Raji (cell line): ENCODE measurements around the gene TNKS1BP1.

ENCODE experiments used
- POLR2A ChIP-seq: IDR thresholded peaks from 2 replicates; pipeline ENCODE4 v1.6.1; 2011; ENCODE audit warnings: low read depth, low read length, control low read depth; ENCODE audit not compliant: insufficient read depth

Gene TNKS1BP1

DNA sequence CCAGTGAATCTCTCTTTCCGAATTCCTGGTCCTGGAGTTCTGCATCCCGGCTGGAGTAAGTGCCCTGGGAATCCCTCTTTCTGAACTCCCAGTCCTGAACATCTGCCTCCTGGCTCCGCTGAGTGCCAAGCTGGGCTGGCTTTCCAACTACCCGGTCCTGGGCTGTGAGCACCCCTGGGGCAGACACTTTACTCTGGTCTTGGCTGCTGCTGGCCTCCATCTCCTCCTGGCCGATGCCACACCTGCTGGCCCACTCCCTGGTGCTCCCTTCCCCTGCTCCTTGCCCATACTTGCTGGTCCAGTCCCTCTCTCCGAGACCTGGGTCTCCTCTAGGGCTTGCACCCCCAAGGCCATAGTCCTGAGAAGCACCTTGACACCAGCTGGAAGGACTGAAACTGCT lies 14.7 kb downstream of the TNKS1BP1 start:
- TF ChIP-seq POLR2A = no peak

DNA sequence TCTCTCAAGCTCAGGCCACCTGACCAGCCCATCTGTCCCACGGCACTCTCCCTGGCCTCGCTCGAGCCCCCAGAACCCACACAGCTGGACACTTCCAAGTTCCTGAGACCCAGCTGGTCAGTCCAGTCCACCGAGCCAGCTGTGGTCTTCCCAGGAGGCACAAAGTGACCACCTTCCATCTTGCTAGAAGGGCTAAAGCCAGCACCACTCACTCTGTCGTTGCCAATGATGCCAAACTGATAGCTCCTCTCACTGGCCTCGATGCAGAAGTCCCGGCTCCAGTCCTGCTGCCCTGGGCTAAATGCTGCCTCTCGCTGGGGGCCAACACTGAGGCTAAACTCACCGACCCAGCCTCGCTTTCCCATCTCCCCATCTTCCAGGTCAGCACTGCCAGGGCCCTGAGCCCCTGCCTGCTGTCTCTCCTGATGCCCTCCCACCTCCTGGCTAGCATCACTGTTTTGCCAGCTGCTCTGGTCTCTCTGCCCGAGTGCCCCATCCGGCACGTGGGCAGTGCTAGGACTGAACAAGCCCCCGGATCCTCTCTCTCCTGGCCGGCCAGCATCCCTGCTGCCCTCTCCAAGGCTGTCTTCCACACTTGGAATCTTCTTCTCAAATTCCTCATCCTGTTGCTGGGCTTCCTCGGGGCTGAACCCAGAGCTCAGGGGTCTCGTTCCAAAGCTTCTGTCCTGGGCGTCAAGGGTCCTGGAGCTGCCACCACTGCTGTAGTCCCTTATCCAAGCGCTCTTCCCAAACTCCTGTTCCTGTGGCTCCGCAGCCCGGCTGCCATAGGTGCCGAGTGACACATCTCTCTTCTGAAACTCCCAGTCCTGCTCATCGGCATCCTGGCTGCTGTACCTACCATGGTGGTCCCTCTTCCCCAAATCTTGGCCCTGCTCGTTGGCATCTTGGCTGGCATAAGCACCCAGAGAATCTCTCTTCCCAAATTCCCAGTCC lies 15.4 kb downstream of the TNKS1BP1 start:
- TF ChIP-seq POLR2A = no peak

DNA sequence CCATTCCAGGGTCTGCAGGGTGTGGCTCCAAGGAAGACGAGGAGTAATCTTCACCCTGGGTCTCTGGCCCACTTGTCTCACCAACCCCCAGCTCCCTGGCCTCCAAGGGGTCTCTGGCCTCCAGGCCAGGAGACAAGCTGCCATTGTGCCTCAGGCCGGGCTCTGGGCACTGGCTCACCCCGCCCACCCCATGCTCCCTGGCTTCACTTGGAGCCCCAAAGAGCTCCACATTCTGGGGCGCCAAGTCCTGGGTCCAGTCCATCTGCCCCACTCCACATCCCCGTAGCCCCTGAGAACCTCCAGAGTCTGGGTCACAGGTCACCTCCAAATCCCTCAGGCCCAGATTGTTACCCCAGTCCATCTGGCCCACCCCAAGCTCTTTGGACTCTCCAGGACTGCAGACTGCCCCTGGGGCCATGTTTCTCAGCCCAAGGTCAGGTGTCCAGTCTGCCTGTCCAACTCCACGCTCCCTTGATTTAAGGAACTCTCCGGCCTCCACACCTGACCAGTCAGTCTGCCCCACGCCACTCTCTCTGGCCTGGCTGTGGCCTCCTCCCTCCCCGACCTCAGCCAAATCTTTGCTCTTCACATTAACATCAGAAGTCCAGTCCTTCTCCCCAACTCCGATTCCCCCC lies 16.2 kb downstream of the TNKS1BP1 start:
- TF ChIP-seq POLR2A = no peak

DNA sequence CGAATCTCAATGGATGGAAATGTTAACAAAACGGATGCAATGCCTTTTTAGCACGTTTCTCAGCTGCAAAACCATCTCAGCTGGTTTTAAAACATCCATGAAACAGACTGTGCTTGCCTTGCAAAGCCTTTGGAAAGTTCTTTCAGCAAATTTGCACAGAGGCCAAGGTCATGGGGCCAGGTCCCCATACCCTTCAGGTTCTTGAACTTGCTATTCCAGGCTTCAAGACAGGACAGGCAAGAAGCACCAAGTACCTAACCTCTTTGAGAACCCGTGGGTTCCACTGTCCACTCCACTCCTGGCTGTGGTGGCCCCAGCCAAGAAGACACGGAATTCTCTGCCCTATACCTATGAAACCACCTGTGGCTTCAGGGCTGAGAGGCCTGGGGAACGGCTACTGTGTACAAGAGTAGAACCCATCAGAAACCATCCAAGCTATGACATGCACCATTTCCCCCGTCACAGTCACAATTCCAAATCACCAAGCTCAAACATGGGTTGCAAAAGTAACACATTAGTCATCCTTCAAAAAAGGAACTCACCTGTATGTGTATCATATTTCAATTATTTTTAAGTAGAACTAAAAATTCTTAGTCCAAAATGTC lies 17.0 kb downstream of the TNKS1BP1 start:
- no peak for TF ChIP-seq POLR2A

DNA sequence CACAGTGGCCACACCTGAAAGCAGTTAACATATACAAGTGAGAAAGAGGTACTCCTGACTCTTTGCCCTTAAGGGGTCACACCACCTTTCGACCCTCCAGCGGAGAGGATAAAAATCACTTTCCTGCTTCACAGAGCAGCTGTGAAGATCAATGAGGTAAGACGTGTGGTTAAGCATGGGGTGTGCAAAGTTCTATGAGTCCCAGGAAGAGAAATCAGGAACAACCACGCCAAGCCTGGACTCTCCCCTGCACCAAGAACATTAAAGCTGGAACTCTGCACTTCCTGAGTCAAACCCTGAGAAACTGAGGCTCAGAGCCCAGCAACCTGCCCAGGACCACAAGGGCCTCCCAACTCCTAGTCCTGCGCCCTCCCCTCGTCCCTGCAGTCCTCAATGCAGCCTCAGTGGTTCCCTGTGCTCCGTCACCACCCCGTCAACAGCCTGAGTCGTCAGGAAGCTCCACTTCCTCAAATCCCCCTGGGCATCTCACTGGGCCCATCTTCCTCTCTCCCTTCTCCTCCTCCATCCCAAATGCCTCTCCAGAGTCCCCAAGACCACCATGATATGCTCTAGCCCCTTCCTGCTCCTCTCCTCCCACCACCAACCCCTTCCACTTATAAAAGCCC lies 17.7 kb downstream of the TNKS1BP1 start:
- no peak for TF ChIP-seq POLR2A

DNA sequence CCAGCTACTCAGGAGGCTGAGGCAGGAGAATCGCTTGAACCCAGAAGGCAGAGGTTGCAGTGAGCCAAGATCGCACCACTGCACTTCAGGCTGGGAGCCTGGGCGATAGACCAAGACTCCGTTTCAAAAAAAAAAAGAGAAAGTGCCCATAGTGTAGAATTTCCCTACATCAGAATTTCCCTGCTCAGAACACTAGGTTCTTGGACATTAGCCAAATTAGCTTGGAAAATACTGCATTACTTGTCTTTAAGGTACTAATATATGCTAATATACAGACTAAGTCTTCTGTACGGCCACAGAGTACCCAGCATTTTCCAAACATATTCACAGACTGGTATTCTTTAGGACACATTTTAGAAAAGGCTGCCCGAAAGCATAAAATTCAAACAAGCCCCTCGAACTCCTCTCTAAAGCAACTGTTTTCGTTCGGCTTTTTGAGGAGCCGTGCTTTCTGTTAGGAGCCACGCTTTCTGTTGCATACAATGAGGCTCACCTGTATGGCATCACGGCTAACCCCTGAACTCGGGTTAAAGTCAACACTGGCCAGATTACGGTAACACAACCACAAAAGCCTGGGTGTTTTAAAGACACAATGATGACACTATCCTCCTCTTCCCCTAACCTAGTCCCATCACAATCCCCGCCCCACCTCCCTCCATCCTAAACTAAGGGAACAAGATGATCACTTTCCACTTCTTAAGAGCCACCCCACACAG lies 18.4 kb downstream of the TNKS1BP1 start:
- TF ChIP-seq POLR2A = no peak

DNA sequence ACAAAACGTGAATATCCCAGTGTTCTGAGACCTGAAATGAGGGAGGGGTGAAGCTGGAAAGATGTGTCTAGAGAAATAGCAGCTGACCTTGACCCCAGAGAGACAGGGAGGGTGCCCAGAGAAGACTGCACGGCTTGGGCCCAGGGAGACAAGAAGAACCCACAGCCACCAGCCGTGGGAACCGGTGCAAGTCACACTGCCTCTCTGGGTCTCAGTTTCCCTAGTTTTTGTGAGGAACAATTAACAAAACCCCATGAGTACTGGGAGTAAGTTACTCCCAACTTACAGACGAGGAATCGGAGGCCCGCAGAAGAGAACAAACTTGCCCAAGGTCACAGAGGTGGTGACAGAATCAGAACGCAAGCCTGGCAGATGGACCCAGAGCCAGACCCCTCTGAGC lies 19.2 kb downstream of the TNKS1BP1 start:
- no peak for TF ChIP-seq POLR2A

DNA sequence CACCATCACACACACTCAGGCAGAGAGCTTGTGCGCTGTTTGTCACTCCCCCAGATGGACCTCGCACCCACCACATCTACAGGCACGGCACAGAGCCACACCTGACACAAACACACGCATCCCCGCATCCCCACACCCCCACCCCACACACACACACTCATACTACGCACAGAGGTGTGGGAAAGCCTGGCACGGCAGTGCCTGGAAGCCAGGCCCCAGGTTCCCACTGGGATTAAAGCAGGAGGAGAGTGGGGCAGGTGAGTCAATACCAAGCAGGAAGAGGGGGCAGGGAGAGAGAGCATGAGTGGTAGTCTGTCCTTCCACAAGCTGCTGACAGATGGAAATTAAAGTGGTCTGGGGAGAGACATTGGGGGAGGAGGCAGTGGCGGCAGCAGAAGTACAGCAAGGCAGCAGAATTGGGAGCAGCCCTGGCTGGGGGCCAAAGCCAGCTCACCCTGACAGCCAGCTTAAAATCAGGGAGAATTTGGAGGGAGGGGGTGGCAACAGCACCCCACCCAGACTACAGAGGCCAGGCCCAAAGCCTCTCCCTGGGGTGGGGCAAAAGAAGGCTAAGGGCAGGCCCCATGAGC lies 20.7 kb downstream of the TNKS1BP1 start:
- TF ChIP-seq POLR2A = no peak

DNA sequence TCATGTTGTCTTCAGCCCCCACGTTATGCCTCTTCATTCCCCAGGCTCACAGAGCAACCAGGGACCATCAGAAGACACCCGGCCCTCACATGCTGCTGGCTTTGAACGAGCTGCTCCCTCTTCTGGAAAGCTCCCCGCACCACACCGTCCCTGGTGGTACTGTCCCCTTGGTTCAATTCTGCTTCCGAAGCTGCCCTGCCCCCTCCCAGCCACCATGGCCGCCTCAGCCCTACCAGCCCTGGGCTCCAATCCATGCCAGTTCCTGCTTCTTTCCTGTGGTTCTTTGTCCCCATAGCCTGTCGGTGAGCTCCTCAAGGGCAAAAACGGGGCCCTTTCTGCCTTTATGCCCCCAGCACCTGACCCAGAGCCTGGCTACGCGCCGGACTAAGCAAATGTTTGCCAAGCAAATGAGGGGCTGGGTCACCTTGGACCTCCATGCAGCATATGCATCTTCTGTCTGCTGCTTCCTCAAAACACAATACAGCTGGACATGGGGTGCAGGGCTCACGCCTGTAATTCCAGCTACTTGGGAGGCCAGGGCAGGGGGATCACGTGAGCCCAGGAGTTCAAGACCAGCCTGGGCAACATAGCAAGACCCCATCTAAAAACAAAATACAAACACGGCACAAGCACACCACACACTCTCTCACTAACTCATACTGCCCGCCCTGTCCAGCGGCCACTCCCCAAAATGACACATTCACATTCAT lies 21.3 kb downstream of the TNKS1BP1 start:
- TF ChIP-seq POLR2A = no peak

DNA sequence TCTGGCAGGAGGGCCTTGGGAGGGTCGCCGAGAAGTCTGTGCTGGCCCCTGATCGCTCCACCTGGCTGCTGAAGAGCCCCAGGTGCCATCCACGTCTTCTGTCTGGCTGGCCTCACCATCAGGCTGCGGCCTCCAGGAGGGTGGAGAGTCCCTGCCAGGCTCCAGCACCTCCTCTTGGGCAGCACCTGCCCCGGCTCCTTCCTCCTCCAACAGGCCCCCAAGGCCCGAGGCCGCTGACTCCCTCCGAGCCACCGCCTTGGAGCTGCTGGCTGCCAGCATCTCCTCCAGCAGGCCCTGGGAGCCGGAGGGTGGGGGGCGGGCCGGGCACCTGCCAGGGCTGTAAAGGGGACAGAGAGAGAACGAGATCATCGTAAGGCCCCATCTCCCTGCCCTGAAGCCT lies 22.3 kb downstream of the TNKS1BP1 start:
- TF ChIP-seq POLR2A = no peak

DNA sequence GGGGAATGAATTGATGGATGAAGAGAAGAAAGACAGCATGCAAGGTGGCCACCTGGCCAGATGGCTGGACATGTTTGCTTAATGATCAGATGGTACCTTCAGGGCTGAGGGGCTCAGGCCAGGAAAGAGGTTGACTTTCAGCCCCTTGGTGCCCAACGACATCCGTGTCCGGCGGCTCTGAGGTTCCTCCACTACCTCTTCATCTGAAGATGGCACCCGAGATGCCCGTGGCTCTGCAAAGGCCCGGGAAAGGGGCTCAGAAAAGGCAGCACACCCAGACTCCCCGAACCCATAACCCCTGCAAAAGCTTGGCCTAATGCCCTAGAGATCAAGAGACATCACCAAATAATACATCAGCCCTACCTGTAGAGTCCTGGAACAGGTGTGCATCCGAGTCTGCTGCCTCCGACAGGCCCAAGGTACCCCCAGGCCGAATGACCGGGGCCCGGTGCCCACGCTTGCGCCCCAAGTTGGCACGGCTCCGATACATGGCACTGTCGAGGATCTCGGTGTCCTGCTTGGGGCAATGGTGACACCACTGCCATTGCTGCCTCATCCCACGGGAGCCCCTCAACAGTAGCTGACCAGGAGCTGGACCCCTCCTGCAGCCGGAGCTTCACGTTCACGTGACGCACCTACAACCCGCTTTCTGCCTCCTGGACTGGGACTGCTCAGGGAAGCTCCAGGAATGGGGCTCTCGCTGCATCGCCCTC lies 22.9 kb downstream of the TNKS1BP1 start:
- no peak for TF ChIP-seq POLR2A

DNA sequence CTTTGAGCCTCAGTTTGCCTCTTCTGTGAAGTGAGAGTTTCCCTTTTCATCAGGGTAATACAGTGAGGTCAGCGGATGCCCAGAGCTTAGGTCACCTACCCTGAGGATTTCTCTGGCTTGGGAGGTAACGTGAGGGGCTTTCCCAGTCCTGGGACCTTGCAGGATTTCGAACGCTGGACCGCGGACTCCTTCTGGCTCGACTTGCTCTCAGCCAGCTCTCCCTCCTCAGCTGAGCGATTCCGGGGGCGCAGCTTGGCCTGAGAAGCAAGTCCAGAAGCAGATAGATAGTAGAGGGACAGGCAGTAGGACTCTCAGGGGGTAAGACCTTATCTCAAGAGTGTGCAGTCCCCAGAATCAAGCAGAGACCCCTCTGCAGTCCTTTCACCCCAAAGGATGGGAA lies 24.0 kb downstream of the TNKS1BP1 start:
- TF ChIP-seq POLR2A = no peak

DNA sequence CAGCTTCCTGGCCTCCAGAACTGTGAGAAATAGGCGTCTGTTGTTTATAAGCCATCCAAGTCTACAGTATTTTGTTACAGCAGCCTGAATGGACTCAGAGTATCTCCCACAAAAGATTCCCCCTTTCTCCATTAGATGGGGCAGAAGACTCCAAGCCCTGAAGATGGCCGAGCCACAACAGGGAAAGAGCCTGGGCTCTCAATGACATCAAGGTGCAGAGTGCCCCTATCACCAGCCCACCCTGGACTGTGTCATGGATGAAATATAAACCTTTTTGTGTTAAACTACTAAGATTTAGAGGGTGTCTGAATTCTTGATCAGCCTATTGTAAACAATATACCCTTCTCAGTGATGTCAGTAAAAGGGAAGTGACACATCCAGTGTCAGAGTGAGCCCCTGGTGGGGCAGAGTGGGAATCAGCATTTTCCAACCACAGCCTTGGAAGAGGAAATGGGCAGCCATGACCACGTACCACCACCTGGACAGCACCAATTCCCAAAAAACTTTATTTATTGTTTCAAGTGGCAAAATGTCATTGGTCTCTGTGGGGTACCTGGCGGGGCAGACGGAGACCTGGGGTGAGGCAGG lies 25.5 kb downstream of the TNKS1BP1 start:
- no peak for TF ChIP-seq POLR2A
